ENCODE results near the gene AP1B1. TPM values are rescaled to one million over a fixed set of nuclear protein-coding genes. Genes with fewer than 3 reads are reported as not detected.
A peak's percentile ranks its signal among the peaks of the same experiment; 100 is the strongest.
"Not testable (repeated sequence)": the region's sequence is repeated elsewhere in the genome, so short reads cannot be mapped to it uniquely, and the experiment has no call there.

AP1B1 gene
- total and polyA plus RNA-seq, 2 of the 8 experiments (the other 6 are each of a cell fraction or from before 2014, with no cell fraction given): 64.2 to 86.8 TPM

DNA sequence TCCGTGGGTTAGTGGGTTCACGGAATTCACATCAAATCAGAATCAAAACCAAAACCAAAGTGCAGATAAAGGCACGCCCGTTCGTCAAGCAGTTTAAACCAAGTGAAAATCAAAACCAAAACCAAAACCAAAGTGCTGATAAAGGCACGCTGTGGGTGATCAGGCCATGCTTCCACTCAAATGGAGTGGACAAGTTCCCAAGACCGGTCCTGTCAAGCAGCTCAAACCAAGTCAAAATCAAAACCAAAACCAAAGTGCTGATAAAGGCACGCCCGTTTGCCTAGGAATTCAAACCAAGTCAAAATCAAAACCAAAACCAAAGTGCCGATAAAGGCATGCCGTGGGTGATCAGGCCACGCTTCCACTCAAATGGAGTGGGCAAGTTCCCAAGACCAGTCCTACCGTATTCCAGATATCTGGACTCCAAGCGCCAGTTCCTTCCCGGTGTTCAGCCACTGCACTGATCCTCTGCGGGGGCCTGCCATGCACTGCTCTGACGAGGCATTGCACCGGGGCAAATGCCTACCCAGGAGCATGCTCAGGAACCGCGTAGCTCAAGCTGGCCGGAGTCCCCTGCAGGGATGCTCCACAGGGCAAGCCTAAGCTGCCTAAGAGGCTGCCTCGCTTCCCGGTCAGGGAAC lies 26.7 kb upstream of the AP1B1 start:
- TF ChIP-seq, protein P1, sequence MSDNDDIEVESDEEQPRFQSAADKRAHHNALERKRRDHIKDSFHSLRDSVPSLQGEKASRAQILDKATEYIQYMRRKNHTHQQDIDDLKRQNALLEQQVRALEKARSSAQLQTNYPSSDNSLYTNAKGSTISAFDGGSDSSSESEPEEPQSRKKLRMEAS (IDR thresholded peaks at IDR 0.05): peak; percentile 30; the same call in 1 of the 2 replicates
- not testable (repeated sequence) for H4K20me1 ChIP-seq (replicated peaks in 1 of 2; ENCODE audit: control insufficient read depth in 1 of 2, insufficient read depth in 2 of 2, low read length in 2 of 2)

More for the DNA sequence above, 26.7 kb upstream of the AP1B1 start:
- H2BK5ac ChIP-seq (ENCODE audit: low read depth, low read length); H4K8ac ChIP-seq (ENCODE audit: extremely low read depth, insufficient read depth, low read length); H3K79me2 ChIP-seq (ENCODE audit: control insufficient read depth in 1 of 2, insufficient read depth in 2 of 2, low read length in 2 of 2); H3K9me3 ChIP-seq (ENCODE audit: insufficient read depth in 2 of 2, low read depth in 1 of 2, low read length in 1 of 2); H3K56ac ChIP-seq (replicated peaks; ENCODE audit: insufficient read length, low read depth, low read length); H3K27me3 ChIP-seq (replicated peaks in 1 of 4; ENCODE audit: control insufficient read depth in 3 of 4, extremely low read depth in 1 of 4, insufficient read depth in 3 of 4, low read length in 3 of 4); H4K5ac ChIP-seq (ENCODE audit: insufficient read length, low read depth, low read length); H3K23ac ChIP-seq (ENCODE audit: insufficient read length); H3K36me3 ChIP-seq (ENCODE audit: control insufficient read depth in 2 of 4, insufficient read depth in 4 of 4, low read length in 3 of 4); H2BK120ac ChIP-seq (replicated peaks; ENCODE audit: low read depth, low read length); POLR2A ChIA-PET (ENCODE audit: partially characterized antibody); H2BK15ac ChIP-seq (ENCODE audit: low read length); H3K14ac ChIP-seq (ENCODE audit: insufficient read length); H2BK20ac ChIP-seq (ENCODE audit: low read length); H3K18ac ChIP-seq (ENCODE audit: extremely low read depth, low read length); H2BK12ac ChIP-seq (ENCODE audit: low read depth, low read length); H3K79me1 ChIP-seq (ENCODE audit: low read depth, low read length); H3K4me3 ChIP-seq (ENCODE audit: extremely low read depth in 1 of 4, insufficient read depth in 2 of 4, low read depth in 3 of 4, low read length in 4 of 4); H3K23me2 ChIP-seq (ENCODE audit: low read depth, low read length); H3K4me2 ChIP-seq (ENCODE audit: insufficient read depth in 1 of 2, low read depth in 2 of 2, low read length in 2 of 2); H2AK5ac ChIP-seq (ENCODE audit: low read depth, low read length); H4K91ac ChIP-seq (replicated peaks; ENCODE audit: insufficient read length, low read length); H3K27ac ChIP-seq (ENCODE audit: low read depth, low read length); H3K4me1 ChIP-seq (replicated peaks in 1 of 4; ENCODE audit: control insufficient read depth in 3 of 4, insufficient read depth in 4 of 4, low read length in 3 of 4); FAIRE-seq; H3K9ac ChIP-seq (replicated peaks in 1 of 4; ENCODE audit: extremely low read depth in 1 of 4, low read depth in 3 of 4, low read length in 3 of 4); H3K4ac ChIP-seq (replicated peaks; ENCODE audit: insufficient read length, low read depth, low read length): not testable (repeated sequence)
- 87% methylated on average over 23 of the region's 23 CpGs; no CpG with 5 or more reads in 1 of the 2 experiments for WGBS, 2 experiments (ENCODE audit: extremely low coverage in 1 of 2, insufficient coverage in 1 of 2, insufficient read length in 1 of 2, insufficient replicate concordance in 2 of 2, low coverage in 1 of 2, low lambda C conversion rate in 2 of 2, missing lambda C conversion rate in 1 of 2)
- peak in 1 of 2 experiments; percentile 34 for DNase-seq (ENCODE audit: low read depth in 1 of 2, low spot score in 2 of 2)
- CTCF ChIA-PET (ENCODE audit: partially characterized antibody): interaction anchor here (0.8 to 1.7 kb wide), 3 partner anchors 11 to 29 kb away, joined by 3 to 4 read pairs (median 3); no protein-coding TSS in a partner anchor
- 0 out of 2 replicates have a peak overlapping the region, but pooled peaks have one; percentile 62 for H2AFZ ChIP-seq (ENCODE audit: low read length)

Measured in H1 (cell line).